Measurements from ENCODE around the gene IQCF5. TPM values are rescaled to one million over a fixed set of nuclear protein-coding genes. Genes with fewer than 3 reads are reported as not detected.
"Not testable (repeated sequence)": the region's sequence is repeated elsewhere in the genome, so short reads cannot be mapped to it uniquely, and the experiment has no call there.

The IQCF5 gene
- not detected in 2 replicates for total RNA-seq (2014; rRNA removed; shearing (Covaris generic))
- not detected in 2 replicates for polyA plus RNA-seq (2015; cell fraction: cytosol; rRNA removed)
- polyA plus RNA-seq (2015; cell fraction: nucleus; rRNA removed) = not detected in 2 replicates

GRCh38 chr3:51875501-51875900 is at the start of gene IQCF5:
TSS of gene IQCF5 (minus strand) at chr3:51875601. CDS start at chr3:51875531, 70 bp downstream.
- DNase-seq (ENCODE audit: low read depth) = no peak

- DNase-seq (ENCODE audit: low read depth) = no peak
These were observed 45.7 kb upstream of the IQCF5 start for GRCh38 chr3:51921081-51921578.

GRCh38 chr3:51916418-51916817 is 41.0 kb upstream of the IQCF5 start:
- no peak for DNase-seq (ENCODE audit: low read depth)

- no peak for DNase-seq (ENCODE audit: low read depth)
These were observed 32.6 kb upstream of the IQCF5 start for GRCh38 chr3:51908026-51908425.

GRCh38 chr3:51904034-51904823 is 28.8 kb upstream of the IQCF5 start:
- no peak for DNase-seq (ENCODE audit: low read depth)

- DNase-seq (ENCODE audit: low read depth) = peak; percentile 97
These were observed 27.0 kb upstream of the IQCF5 start for GRCh38 chr3:51902361-51902760.

GRCh38 chr3:51900043-51900442 is 24.6 kb upstream of the IQCF5 start:
- DNase-seq (ENCODE audit: low read depth) = not testable (repeated sequence)

- DNase-seq (ENCODE audit: low read depth) = no peak
These were observed 22.0 kb upstream of the IQCF5 start for GRCh38 chr3:51897391-51897790.

- DNase-seq (ENCODE audit: low read depth) = peak; percentile 81
These were observed 21.4 kb upstream of the IQCF5 start for GRCh38 chr3:51896607-51897305.

GRCh38 chr3:51894939-51895338 is 19.5 kb upstream of the IQCF5 start:
- DNase-seq (ENCODE audit: low read depth) = no peak

GRCh38 chr3:51894391-51894790 is 19.0 kb upstream of the IQCF5 start:
- no peak for DNase-seq (ENCODE audit: low read depth)

GRCh38 chr3:51891242-51892039 is 16.0 kb upstream of the IQCF5 start:
- DNase-seq (ENCODE audit: low read depth) = no peak

- DNase-seq (ENCODE audit: low read depth) = no peak
These were observed 13.2 kb upstream of the IQCF5 start for GRCh38 chr3:51888463-51889105.

- no peak for DNase-seq (ENCODE audit: low read depth)
These were observed 12.2 kb upstream of the IQCF5 start for GRCh38 chr3:51887620-51888019.

GRCh38 chr3:51886447-51886846 is 11.0 kb upstream of the IQCF5 start:
- DNase-seq (ENCODE audit: low read depth) = no peak

GRCh38 chr3:51879937-51880336 is 4.5 kb upstream of the IQCF5 start:
- DNase-seq (ENCODE audit: low read depth) = peak; percentile 46

GRCh38 chr3:51876186-51876585 is 785 bp upstream of the IQCF5 start:
- DNase-seq (ENCODE audit: low read depth) = no peak

GRCh38 chr3:51874889-51875288 is 512 bp downstream of the IQCF5 start:
- no peak for DNase-seq (ENCODE audit: low read depth)

- DNase-seq (ENCODE audit: low read depth) = no peak
These were observed 990 bp downstream of the IQCF5 start for GRCh38 chr3:51874411-51874810.

- no peak for DNase-seq (ENCODE audit: low read depth)
These were observed 1.5 kb downstream of the IQCF5 start for GRCh38 chr3:51873876-51874275.

GRCh38 chr3:51873253-51873766 is 2.1 kb downstream of the IQCF5 start:
- no peak for DNase-seq (ENCODE audit: low read depth)

Measured in HT1080 (cell line).